HepG2 (cell line): Measurements from ENCODE around the gene RNF208. TPM values are rescaled to one million over a fixed set of nuclear protein-coding genes. Genes with fewer than 3 reads are reported as not detected.
A peak's percentile ranks its signal among the peaks of the same experiment; 100 is the strongest.

Source experiments
- MYC ChIP-seq: sonication (generic); formaldehyde crosslinking; IDR thresholded peaks from 2 replicates; pipeline ENCODE4 v1.9.0; 2021; ENCODE audit warnings: missing genetic modification reagents, borderline replicate concordance
- RAD21 ChIP-seq: fragments of 450-650 bp; formaldehyde crosslinking; IDR thresholded peaks from 2 replicates; pipeline ENCODE4 v1.5.0; 2020; ENCODE audit warnings: mild to moderate bottlenecking
- ZBTB14 ChIP-seq: sonication (generic); formaldehyde crosslinking; IDR thresholded peaks from 2 replicates; pipeline ENCODE4 v1.4.0; 2020; ENCODE audit warnings: missing genetic modification reagents
- ZBTB40 ChIP-seq, 2 experiments: fragments of 450-650 bp in 1 of 2; sonication (generic) in 1 of 2; formaldehyde crosslinking in 1 of 2; IDR thresholded peaks; 2 replicates each; pipeline versions ENCODE4 v1.6.1 to v1.8.0; 2016 to 2022; ENCODE audit warnings: antibody characterized with exemption in 1 of 2, mild to moderate bottlenecking in 1 of 2, missing genetic modification reagents in 1 of 2
- ZBTB44 ChIP-seq: sonication (generic); formaldehyde crosslinking; IDR thresholded peaks from 2 replicates; pipeline ENCODE4 v1.4.0; 2020; ENCODE audit warnings: missing genetic modification reagents
- ZNF138 ChIP-seq: sonication (generic); formaldehyde crosslinking; IDR thresholded peaks from 2 replicates; pipeline ENCODE4 v1.5.0; 2020; ENCODE audit warnings: mild to moderate bottlenecking, low read depth, missing genetic modification reagents
- ZNF3 ChIP-seq: IDR thresholded peaks from 2 replicates; pipeline ENCODE4 v1.7.0; 2017; ENCODE audit warnings: inconsistent platforms
- ZNF501 ChIP-seq: sonication (generic); formaldehyde crosslinking; IDR thresholded peaks from 2 replicates; pipeline ENCODE4 v1.5.1; 2020; ENCODE audit warnings: mild to moderate bottlenecking, moderate library complexity, missing genetic modification reagents
- ZNF563 ChIP-seq: sonication (generic); formaldehyde crosslinking; IDR thresholded peaks from 2 replicates; pipeline ENCODE4 v1.8.0; 2022; ENCODE audit warnings: mild to moderate bottlenecking, moderate library complexity, missing genetic modification reagents
- ZNF564 ChIP-seq: sonication (generic); formaldehyde crosslinking; IDR thresholded peaks from 2 replicates; pipeline ENCODE4 v1.8.1; 2023; ENCODE audit warnings: mild to moderate bottlenecking, missing genetic modification reagents
- ZNF567 ChIP-seq: sonication (generic); formaldehyde crosslinking; IDR thresholded peaks from 2 replicates; pipeline ENCODE4 v1.8.1; 2023; ENCODE audit warnings: mild to moderate bottlenecking, missing genetic modification reagents, borderline replicate concordance
- ZNF605 ChIP-seq: sonication (generic); formaldehyde crosslinking; IDR thresholded peaks from 2 replicates; pipeline ENCODE4 v1.8.0; 2022; ENCODE audit warnings: mild to moderate bottlenecking, missing genetic modification reagents
- ZNF709 ChIP-seq: sonication (generic); formaldehyde crosslinking; IDR thresholded peaks from 2 replicates; pipeline ENCODE4 v1.5.0; 2020; ENCODE audit warnings: mild to moderate bottlenecking, missing genetic modification reagents
- polyA plus RNA-seq, 8 experiments: library from polyadenylated mRNA; depleted of rRNA in 3 of 8; stranded (reverse) in 7 of 8; unstranded in 1 of 8; fragments of >200 nt; fragmentation: Illumina TruSeq in 4 of 8; extraction: Trizol in 4 of 8; gene quantifications; 2 replicates each; pipeline versions ENCODE4 v1.2.1 to v1.2.3, GENCODE V29; 2011 to 2016; ENCODE audit warnings: low read depth in 4 of 8, missing spikeins in 1 of 8, mixed read lengths in 1 of 8; ENCODE audit not compliant: insufficient read depth in 1 of 8
- total RNA-seq, 5 experiments: library from RNA; depleted of rRNA; stranded (reverse); fragments of >200 nt; fragmentation: Illumina TruSeq; extraction: Trizol; gene quantifications; 2 replicates each; pipeline ENCODE4 v1.2.3, GENCODE V29; 2016; ENCODE audit warnings: low read depth in 1 of 5

The RNF208 gene
- total and polyA plus RNA-seq, 2 of the 13 experiments (the other 11 are each of a cell fraction or from before 2014, with no cell fraction given): 1.6 to 2.1 TPM

GRCh38 chr9:137222190-137223077 lies at the start of gene RNF208 (continued):
- TF ChIP-seq ZNF567 (CRISPR knock-in tag): no peak
- peak; percentile 86; the same call in 1 of the 2 replicates for TF ChIP-seq ZNF564 (CRISPR knock-in tag)
- TF ChIP-seq ZNF563: peak; percentile 62; the same call in 1 of the 2 replicates
- no peak for TF ChIP-seq ZBTB40 (IDR thresholded peaks at IDR 0.05)
- TF ChIP-seq ZBTB40 (CRISPR knock-in tag; IDR thresholded peaks at IDR 0.05): 0 out of 2 replicates have a peak, but pooled peaks have one; percentile 36
- TF ChIP-seq ZBTB14 (CRISPR knock-in tag): 0 out of 2 replicates have a peak, but pooled peaks have one; percentile 0
- TF ChIP-seq ZNF709: peak; percentile 24; the same call in 1 of the 2 replicates
- 0 out of 2 replicates have a peak, but pooled peaks have one; percentile 12 for TF ChIP-seq ZNF501 (CRISPR knock-in tag)
- TF ChIP-seq ZNF605: peak; percentile 44; the same call in 1 of the 2 replicates
- no peak for TF ChIP-seq ZBTB44 (CRISPR knock-in tag)
- no peak for TF ChIP-seq MYC
- 0 out of 2 replicates have a peak, but pooled peaks have one; percentile 29 for TF ChIP-seq ZNF138 (CRISPR knock-in tag)
- no peak for TF ChIP-seq RAD21 (CRISPR knock-in tag)
- no peak for TF ChIP-seq ZNF3
